PC-3 (cell line): Measurements from ENCODE around the gene RAB44. TPM values are rescaled to one million over a fixed set of nuclear protein-coding genes. Genes with fewer than 3 reads are reported as not detected.

ENCODE experiments used
- ATAC-seq: fragments of 200-7000 bp; cut with Tn5 transposase; 2 replicates; pipeline ENCODE4 v1.9.1; 2020; ENCODE audit warnings: mild to moderate bottlenecking, moderate library complexity
- BruUV-seq: library from RNA; stranded (reverse); fragments of 400-500 nt; replicated peaks from 2 replicates; lab custom pipeline; 2021; lab: Mats Ljungman, UMichigan
- CTCF ChIA-PET: fragments of 300-600 bp; sonication (Branson Sonifier 250); formaldehyde crosslinking; loops from one replicate; lab custom pipeline; 2022; ENCODE audit warnings: antibody characterized with exemption; lab: Charles Lee
- POLR2A ChIA-PET: fragments of 300-600 bp; sonication (Branson Sonifier 250); formaldehyde crosslinking; loops from one replicate; lab custom pipeline; 2022; ENCODE audit warnings: antibody characterized with exemption; ENCODE audit not compliant: unreplicated experiment; lab: Charles Lee
- DNase-seq: peaks from one replicate; pipeline ENCODE4 v3.0.0-alpha.2; 2015
- H2AFZ ChIP-seq: fragments of 300-600 bp; sonication (generic); 2 replicates; pipeline ENCODE4 v1.6.0; 2016; ENCODE audit warnings: antibody characterized with exemption, low read length
- H3F3A ChIP-seq: fragments of 300-600 bp; sonication (generic); one replicate; pipeline ENCODE4 v1.6.0; 2017; ENCODE audit warnings: antibody characterized with exemption, low read length, control low read depth, mild to moderate bottlenecking; ENCODE audit not compliant: unreplicated experiment
- H3K27ac ChIP-seq: fragments of 300-600 bp; sonication (generic); 2 replicates; pipeline ENCODE4 v1.5.1; 2016; ENCODE audit warnings: mild to moderate bottlenecking, low read length
- H3K27me3 ChIP-seq: fragments of 300-600 bp; sonication (generic); 2 replicates; pipeline ENCODE4 v1.6.1; 2016; ENCODE audit warnings: low read length, mixed read lengths
- H3K36me3 ChIP-seq: fragments of 300-600 bp; sonication (generic); 2 replicates; pipeline ENCODE4 v1.6.1; 2016; ENCODE audit warnings: low read depth, mixed run types, low read length, mixed read lengths
- H3K4me1 ChIP-seq: fragments of 300-600 bp; sonication (generic); 2 replicates; pipeline ENCODE4 v1.5.1; 2016; ENCODE audit warnings: low read length; ENCODE audit not compliant: insufficient read depth
- H3K4me2 ChIP-seq: fragments of 300-600 bp; sonication (generic); 2 replicates; pipeline ENCODE4 v1.6.0; 2016; ENCODE audit warnings: low read length
- H3K4me3 ChIP-seq: fragments of 300-600 bp; sonication (generic); 2 replicates; pipeline ENCODE4 v1.5.1; 2016; ENCODE audit warnings: mild to moderate bottlenecking, low read length, mixed read lengths
- H3K79me2 ChIP-seq: fragments of 300-600 bp; sonication (generic); 2 replicates; pipeline ENCODE4 v1.6.1; 2017; ENCODE audit warnings: low read length, mixed read lengths
- H3K9ac ChIP-seq: fragments of 300-600 bp; sonication (generic); 2 replicates; pipeline ENCODE4 v1.6.0; 2016; ENCODE audit warnings: mild to moderate bottlenecking, low read length
- H3K9me2 ChIP-seq: fragments of 300-600 bp; sonication (generic); replicated peaks from 2 replicates; pipeline ENCODE4 v1.6.1; 2016; ENCODE audit warnings: mixed run types, low read length, mixed read lengths
- H3K9me3 ChIP-seq: fragments of 300-600 bp; sonication (generic); 2 replicates; pipeline ENCODE4 v1.6.1; 2016; ENCODE audit warnings: low read length, mixed read lengths
- H4K20me1 ChIP-seq: fragments of 300-600 bp; sonication (generic); 2 replicates; pipeline ENCODE4 v1.6.1; 2016; ENCODE audit warnings: low read length, mixed read lengths
- CTCF ChIP-seq: fragments of 300-600 bp; sonication (generic); conservative IDR thresholded peaks from 2 replicates; pipeline ENCODE4 v1.5.1; 2017; ENCODE audit warnings: antibody characterized with exemption, low read depth, mild to moderate bottlenecking, low read length
- EZH2 ChIP-seq: fragments of 300-600 bp; sonication (generic); IDR thresholded peaks from one replicate; pipeline ENCODE4 v1.6.1; 2017; ENCODE audit warnings: antibody characterized with exemption, mild to moderate bottlenecking, low read length; ENCODE audit not compliant: unreplicated experiment
- EZH2phosphoT487 ChIP-seq: fragments of 300-600 bp; sonication (generic); IDR thresholded peaks from 2 replicates; pipeline ENCODE4 v1.6.1; 2018; ENCODE audit warnings: mild to moderate bottlenecking, antibody characterized with exemption, low read length, borderline replicate concordance
- intact Hi-C: fragments of 100-400 bp; cut with micrococcal nuclease; formaldehyde crosslinking; loops from 2 replicates; pipeline ENCODE4 v1.9.0; 2023
- total RNA-seq: library from RNA; depleted of rRNA; stranded (reverse); fragments of >200 nt; gene quantifications from 2 replicates; pipeline ENCODE4 v1.2.3, GENCODE V29; 2014

Gene RAB44
- total RNA-seq, 1 experiment from 2014 or later = not detected

- peak; percentile 41 for DNase-seq
- no peaks in the 10 kb centered on the region for H3K9me3 ChIP-seq
Measured at GRCh38 chr6:36679043-36679833, 18.4 kb upstream of the RAB44 start.

GRCh38 chr6:36682328-36683144 is 15.1 kb upstream of the RAB44 start:
- H3K4me1 ChIP-seq = peaks cover 36% of the 10 kb centered on the region
- no peaks in the 10 kb centered on the region for H3K9me2 ChIP-seq
- TF ChIP-seq CTCF = no peak
- no peak for TF ChIP-seq EZH2phosphoT487
- no peak for TF ChIP-seq EZH2
- H3K36me3 ChIP-seq = peaks cover 12% of the 10 kb centered on the region
- intact Hi-C loops = loop anchor here (1.0 kb wide), 1 partner anchor 77 kb away; no protein-coding TSS in a partner anchor
- DNase-seq (peak; percentile 88), ATAC-seq (peak; percentile 19)
- ChIA-PET CTCF (interaction anchor here (0.6 to 0.9 kb wide), 2 partner anchors 104 to 261 kb away, joined by 3 to 7 read pairs; no protein-coding TSS in a partner anchor), POLR2A (interaction anchor here (0.6 kb wide), 1 partner anchor 179 kb away, joined by 3 read pairs; no protein-coding TSS in a partner anchor)
- no peaks in the 10 kb centered on the region for H3F3A ChIP-seq
- no TSS peak for BruUV-seq
- peak overlapping the region; percentile 44; the same call in 1 of the 2 replicates for H3K4me3 ChIP-seq
- H3K79me2 ChIP-seq = peaks cover 28% of the 10 kb centered on the region; the same call in 1 of the 2 replicates
- peak overlapping the region; percentile 56 for H3K9ac ChIP-seq
- H3K4me2 ChIP-seq = peak overlapping the region; percentile 66
- no peaks in the 10 kb centered on the region for H4K20me1 ChIP-seq
- no peaks in the 10 kb centered on the region for H3K27me3 ChIP-seq
- peak overlapping the region; percentile 89 for H3K27ac ChIP-seq
- no peaks in the 10 kb centered on the region for H3K9me3 ChIP-seq
- no peak overlapping the region for H2AFZ ChIP-seq

More at GRCh38 chr6:36679043-36679833, 18.4 kb upstream of the RAB44 start:
- H3K4me1 ChIP-seq = peaks cover 36% of the 10 kb centered on the region
- BruUV-seq = TSS peak; percentile 73
- peaks cover 3% of the 10 kb centered on the region; the same call in 1 of the 2 replicates for H3K36me3 ChIP-seq
- no peaks in the 10 kb centered on the region for H3F3A ChIP-seq
- H3K27ac ChIP-seq = peak overlapping the region; percentile 49
- TF ChIP-seq CTCF = no peak
- TF ChIP-seq EZH2phosphoT487 = no peak
- TF ChIP-seq EZH2 = no peak
- H3K9ac ChIP-seq = peak overlapping the region; percentile 85
- H4K20me1 ChIP-seq = no peaks in the 10 kb centered on the region
- H3K4me3 ChIP-seq = peak overlapping the region; percentile 76
- CTCF ChIA-PET = interaction anchor here (0.5 to 1.1 kb wide), 3 partner anchors 14 to 64 kb away, joined by 3 to 5 read pairs (median 4); no protein-coding TSS in a partner anchor
- H3K79me2 ChIP-seq = peaks cover 25% of the 10 kb centered on the region; the same call in 1 of the 2 replicates
- peak overlapping the region; percentile 97 for H3K4me2 ChIP-seq
- peak overlapping the region; percentile 43; the same call in 1 of the 2 replicates for H2AFZ ChIP-seq
- no peaks in the 10 kb centered on the region for H3K9me2 ChIP-seq
- peak; percentile 8 for ATAC-seq
- intact Hi-C loops = no loop called here
- POLR2A ChIA-PET = interaction anchor here (0.5 to 1.1 kb wide), 5 partner anchors 35 to 81 kb away, joined by 3 to 4 read pairs (median 4); no protein-coding TSS in a partner anchor
- H3K27me3 ChIP-seq = no peaks in the 10 kb centered on the region
